ENCODE results near the gene PER2. TPM values are rescaled to one million over a fixed set of nuclear protein-coding genes. Genes with fewer than 3 reads are reported as not detected.

Gene PER2
- total and polyA plus RNA-seq, 2 of the 4 experiments (the other 2 are of a cell fraction) = 1.7 to 3.2 TPM

DNA sequence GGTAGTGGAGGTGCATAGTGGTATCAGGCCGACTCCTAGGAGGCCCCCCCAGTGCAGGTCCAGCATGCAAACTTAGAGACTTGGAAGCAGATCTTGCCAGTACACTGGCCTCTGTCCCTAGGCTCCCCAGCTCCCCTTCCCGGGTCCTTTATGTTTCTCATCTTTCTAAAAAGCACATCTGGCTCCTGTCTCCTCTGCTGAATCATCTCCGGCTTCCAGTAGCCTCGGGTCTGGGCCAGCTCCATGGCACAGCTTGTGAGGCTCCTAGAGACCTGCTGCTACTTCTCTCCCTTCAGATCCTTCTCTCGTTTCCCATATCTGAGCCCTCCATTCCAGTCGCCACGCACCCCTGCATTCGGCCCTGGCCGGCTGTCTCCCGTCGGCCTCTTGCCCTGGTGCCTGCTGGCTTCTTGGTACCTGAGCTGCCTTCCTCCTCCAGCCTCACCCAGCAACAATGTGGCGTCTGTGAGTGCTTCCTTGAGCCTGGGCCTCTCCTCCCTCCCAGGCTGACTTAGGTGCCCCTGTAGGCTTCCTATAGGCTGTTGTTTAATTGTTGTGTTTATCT lies 38.5 kb upstream of the PER2 start:
- TF ChIP-seq RAD21 (IDR thresholded peaks at IDR 0.05; ENCODE audit: low read length) = no peak
- TF ChIP-seq NFE2L2 (IDR thresholded peaks at IDR 0.05; ENCODE audit: low read depth, low read length) = no peak
- TF ChIP-seq SMC3 (IDR thresholded peaks at IDR 0.05; ENCODE audit: low read depth, low read length) = no peak
- no peak for TF ChIP-seq ELK1 (IDR thresholded peaks at IDR 0.05; ENCODE audit: borderline replicate concordance, low read depth, low read length)
- no peak for TF ChIP-seq USF2 (IDR thresholded peaks at IDR 0.05; ENCODE audit: low read depth, low read length)
- no peak for TF ChIP-seq MAFK (IDR thresholded peaks at IDR 0.05; ENCODE audit: low read depth, low read length)
- TF ChIP-seq, protein P1, sequence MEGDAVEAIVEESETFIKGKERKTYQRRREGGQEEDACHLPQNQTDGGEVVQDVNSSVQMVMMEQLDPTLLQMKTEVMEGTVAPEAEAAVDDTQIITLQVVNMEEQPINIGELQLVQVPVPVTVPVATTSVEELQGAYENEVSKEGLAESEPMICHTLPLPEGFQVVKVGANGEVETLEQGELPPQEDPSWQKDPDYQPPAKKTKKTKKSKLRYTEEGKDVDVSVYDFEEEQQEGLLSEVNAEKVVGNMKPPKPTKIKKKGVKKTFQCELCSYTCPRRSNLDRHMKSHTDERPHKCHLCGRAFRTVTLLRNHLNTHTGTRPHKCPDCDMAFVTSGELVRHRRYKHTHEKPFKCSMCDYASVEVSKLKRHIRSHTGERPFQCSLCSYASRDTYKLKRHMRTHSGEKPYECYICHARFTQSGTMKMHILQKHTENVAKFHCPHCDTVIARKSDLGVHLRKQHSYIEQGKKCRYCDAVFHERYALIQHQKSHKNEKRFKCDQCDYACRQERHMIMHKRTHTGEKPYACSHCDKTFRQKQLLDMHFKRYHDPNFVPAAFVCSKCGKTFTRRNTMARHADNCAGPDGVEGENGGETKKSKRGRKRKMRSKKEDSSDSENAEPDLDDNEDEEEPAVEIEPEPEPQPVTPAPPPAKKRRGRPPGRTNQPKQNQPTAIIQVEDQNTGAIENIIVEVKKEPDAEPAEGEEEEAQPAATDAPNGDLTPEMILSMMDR (conservative IDR thresholded peaks at IDR 0.05; ENCODE audit: low read depth, low read length) = no peak
- no peak for TF ChIP-seq RCOR1 (IDR thresholded peaks at IDR 0.05; ENCODE audit: insufficient replicate concordance, low read length)
- TF ChIP-seq MXI1 (IDR thresholded peaks at IDR 0.05; ENCODE audit: borderline replicate concordance, low read depth, low read length) = no peak
- no peak for TF ChIP-seq RFX5 (IDR thresholded peaks at IDR 0.05; ENCODE audit: low read depth, low read length)
- TF ChIP-seq BHLHE40 (IDR thresholded peaks at IDR 0.05; ENCODE audit: low read depth, low read length) = no peak
- H2AK5ac ChIP-seq (ENCODE audit: low read depth, low read length) = no peak overlapping the region
- BruUV-seq (replicated peaks) = no TSS peak
- peaks cover 26% of the 10 kb centered on the region for H3K36me3 ChIP-seq (ENCODE audit: control insufficient read depth, insufficient read depth, low read length)
- no peak overlapping the region for H2AFZ ChIP-seq (replicated peaks; ENCODE audit: low read length, poor library complexity)
- in situ Hi-C loops (cut with MboI; ENCODE audit: low sequenced_read_pairs) = no loop called here
- DNase-seq (no peak), ATAC-seq (ENCODE audit: low read depth) (no peak)
- H4K8ac ChIP-seq (ENCODE audit: low read depth in 2 of 2, low read length in 2 of 2) = no peak overlapping the region
- H2BK20ac ChIP-seq (ENCODE audit: low read depth, low read length) = no peak overlapping the region
- no peak overlapping the region for H3K4me2 ChIP-seq (ENCODE audit: low read depth, low read length)
- no peaks in the 10 kb centered on the region for H3K9me3 ChIP-seq (ENCODE audit: control insufficient read depth, insufficient read depth, low read length)
- H2BK120ac ChIP-seq (ENCODE audit: low read depth, low read length) = no peak overlapping the region
- no peak overlapping the region for H2BK5ac ChIP-seq (ENCODE audit: low read depth, low read length, poor library complexity, severe bottlenecking)
- H3K4ac ChIP-seq (ENCODE audit: low read depth, low read length) = no peak overlapping the region
- ChIA-PET CTCF (no interaction called here), POLR2A (ENCODE audit: unreplicated experiment) (no interaction called here)
- H2BK15ac ChIP-seq (ENCODE audit: low read depth, low read length) = no peak overlapping the region
- H3K4me1 ChIP-seq (ENCODE audit: control insufficient read depth, insufficient read depth, low read length) = no peaks in the 10 kb centered on the region; the same call in 1 of the 2 replicates
- H3K14ac ChIP-seq (replicated peaks; ENCODE audit: low read depth, low read length) = no peak overlapping the region
- no peak overlapping the region for H4K5ac ChIP-seq (ENCODE audit: low read depth, low read length)
- dilution Hi-C loops (cut with HindIII; ENCODE audit: low sequenced_read_pairs, unreplicated experiment) = no loop called here
- 94% methylated on average over 4 of the region's 12 CpGs; no CpG with 5 or more reads in 1 of the 2 experiments for WGBS, 2 experiments (ENCODE audit: extremely low coverage in 2 of 2, insufficient read length in 1 of 2)
- no peak overlapping the region for H3K56ac ChIP-seq (ENCODE audit: extremely low read depth, insufficient read depth, low read length)
- H3K4me3 ChIP-seq (ENCODE audit: insufficient read depth, low read depth, low read length) = no peak overlapping the region
- no peaks in the 10 kb centered on the region; the same call in none of the 2 replicates for H4K20me1 ChIP-seq (ENCODE audit: insufficient read depth, low read length)
- H2AK9ac ChIP-seq (replicated peaks; ENCODE audit: low read depth, low read length, poor library complexity) = no peak overlapping the region
- peaks cover 15% of the 10 kb centered on the region for H3K9me1 ChIP-seq (ENCODE audit: insufficient read depth, low read length)
- H3K27me3 ChIP-seq (ENCODE audit: control insufficient read depth, insufficient read depth, low read length) = no peaks in the 10 kb centered on the region
- peaks cover 21 to 52% of the 10 kb centered on the region in 2 experiments for H3K79me1 ChIP-seq (ENCODE audit: low read depth in 1 of 2, low read length in 2 of 2)
- no peak overlapping the region for H3K27ac ChIP-seq (ENCODE audit: insufficient read depth, low read length)
- H3K23ac ChIP-seq (ENCODE audit: low read depth, low read length) = no peak overlapping the region
- no peak overlapping the region for H3K9ac ChIP-seq (ENCODE audit: low read depth, low read length)
- H4K91ac ChIP-seq (ENCODE audit: insufficient read depth, low read depth, low read length) = no peak overlapping the region
- intact Hi-C loops (cut with micrococcal nuclease) = no loop called here
- H3K18ac ChIP-seq (ENCODE audit: low read depth, low read length) = no peak overlapping the region

All from IMR-90 (cell line).